Measurements from ENCODE around the gene SLC5A9.
A peak's percentile ranks its signal among the peaks of the same experiment; 100 is the strongest.

The SLC5A9 gene

GRCh38 chr1:48214820-48215219 lies 7.7 kb upstream of the SLC5A9 start:
- DNase-seq = peak; percentile 34

GRCh38 chr1:48215222-48215621 lies 7.3 kb upstream of the SLC5A9 start:
- DNase-seq = peak; percentile 32

DNA sequence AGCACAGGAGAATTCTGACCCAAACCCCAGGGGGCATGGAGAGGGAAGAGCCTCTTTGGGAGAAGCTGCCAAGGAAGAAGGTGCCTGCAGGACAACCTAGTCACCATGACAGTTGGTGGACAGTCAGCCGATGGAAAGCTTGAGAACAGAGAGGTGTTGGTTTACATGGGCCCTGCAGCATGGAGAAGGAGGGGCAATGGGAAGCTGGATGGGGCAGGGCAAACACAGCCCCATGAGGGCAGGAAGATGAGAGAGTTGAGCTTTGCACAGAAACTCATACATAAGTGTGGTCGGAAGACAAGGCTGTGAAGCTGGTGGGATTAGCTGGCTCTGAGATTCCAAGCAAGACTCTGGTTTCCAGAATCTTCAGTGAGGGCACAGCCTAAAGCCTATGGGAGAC lies 6.6 kb upstream of the SLC5A9 start:
- peak; percentile 21 for DNase-seq

DNA sequence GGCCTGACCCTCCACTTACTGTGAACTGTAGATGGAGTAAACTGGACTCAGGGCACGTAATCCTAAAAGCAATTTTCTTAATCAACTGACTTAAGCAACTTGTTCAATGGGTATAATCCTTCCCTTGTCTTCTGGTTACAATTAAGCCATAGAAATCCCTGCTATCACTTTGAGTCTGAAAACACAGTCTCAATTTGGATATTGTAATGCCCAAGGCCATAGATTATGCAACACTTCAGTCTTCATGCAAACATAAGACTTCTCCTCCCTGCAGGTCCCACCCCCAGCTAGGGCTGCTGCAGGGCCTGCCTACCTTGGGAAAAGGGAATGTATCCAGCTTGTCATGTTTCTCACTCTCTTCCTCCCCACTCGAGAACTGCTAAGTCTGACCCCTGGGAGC lies 6.2 kb upstream of the SLC5A9 start:
- peak; percentile 18 for DNase-seq

GRCh38 chr1:48216941-48217340 lies 5.6 kb upstream of the SLC5A9 start:
- peak; percentile 29 for DNase-seq

DNA sequence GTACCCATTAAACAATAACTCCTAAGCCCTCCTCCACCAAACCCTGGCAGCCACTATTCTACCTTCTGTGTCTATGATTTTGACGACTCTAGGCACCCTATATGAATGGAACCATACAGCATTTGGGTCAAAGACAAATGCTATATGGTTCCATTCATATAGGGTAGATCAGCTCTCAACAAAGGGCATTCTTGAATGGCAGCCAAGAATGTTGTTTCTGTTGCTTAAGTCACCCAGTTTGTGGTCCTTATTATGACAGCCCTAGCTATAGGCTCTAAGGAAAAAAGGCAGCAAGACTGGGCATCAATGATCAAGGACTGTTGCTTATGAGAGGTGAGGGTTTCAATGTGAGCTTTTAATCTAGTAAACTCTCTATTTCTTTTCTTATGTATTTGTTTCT lies 4.7 kb upstream of the SLC5A9 start:
- no peak for DNase-seq

DNA sequence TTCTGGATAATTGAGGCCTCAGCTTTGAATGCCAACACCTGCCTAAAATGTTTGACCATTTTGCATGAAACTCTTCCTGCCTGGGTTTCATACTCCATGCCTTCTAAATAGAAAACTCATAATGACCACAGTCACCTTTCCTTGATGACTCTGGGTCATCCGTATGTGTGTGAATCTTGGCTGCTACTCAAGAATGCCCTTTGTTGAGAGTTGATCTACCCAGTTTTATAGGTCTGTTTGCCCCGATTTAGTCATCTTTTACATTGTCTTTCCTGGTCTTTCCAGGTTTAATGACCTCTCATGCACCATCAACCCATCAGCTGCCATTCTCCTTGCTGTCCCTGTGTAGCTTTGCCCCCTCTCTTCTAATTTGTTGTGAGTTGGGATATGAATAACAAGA lies 2.7 kb upstream of the SLC5A9 start:
- no peak for DNase-seq

- no peak for DNase-seq
Observed at GRCh38 chr1:48221122-48221521, 1.4 kb upstream of the SLC5A9 start.

GRCh38 chr1:48221657-48222056 lies 859 bp upstream of the SLC5A9 start:
- no peak for DNase-seq

DNA sequence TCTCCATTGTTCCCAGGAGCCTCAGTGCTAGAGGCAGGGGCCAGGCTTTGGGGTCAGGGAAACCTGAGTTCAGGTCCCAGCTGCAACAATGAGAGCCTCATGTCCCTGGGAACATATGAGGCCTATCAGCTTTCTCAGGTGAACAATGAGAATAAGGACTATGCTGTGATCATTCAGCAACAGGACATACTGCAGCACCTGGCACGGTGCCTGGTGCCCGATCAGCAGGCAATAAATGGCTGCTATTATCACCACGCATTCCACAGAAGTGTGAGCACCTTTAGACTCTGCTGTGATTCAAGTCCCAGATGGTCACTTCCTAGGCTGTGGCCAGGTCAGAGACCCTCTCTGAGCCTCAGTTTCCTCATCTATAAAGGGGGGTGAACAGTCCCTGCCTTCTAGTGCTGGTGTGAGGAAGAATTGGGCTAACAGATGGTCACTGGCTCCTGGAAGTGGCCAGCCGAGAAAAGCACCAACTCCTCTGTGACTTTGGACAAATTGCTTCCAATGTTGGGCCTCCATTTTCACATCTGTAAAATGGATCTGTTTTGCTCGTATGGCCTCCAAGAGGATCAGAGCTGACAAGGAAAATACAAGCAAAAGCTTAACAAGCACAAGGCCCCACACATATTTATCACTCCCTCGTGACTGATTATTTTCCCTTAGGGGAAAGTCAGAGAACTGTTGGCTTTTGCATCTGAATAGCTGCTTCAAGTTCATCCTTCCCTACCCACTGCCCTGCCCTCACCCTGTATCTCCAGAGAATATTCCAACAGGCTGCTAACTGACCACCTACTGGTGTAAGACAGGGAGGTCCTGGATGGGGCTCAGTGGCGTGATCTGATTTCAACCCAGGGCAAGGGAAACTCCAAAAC lies 1.1 kb downstream of the SLC5A9 start:
- DNase-seq = peak; percentile 32

- DNase-seq = no peak
Observed at GRCh38 chr1:48224791-48225190, 2.3 kb downstream of the SLC5A9 start.

- no peak for DNase-seq
Observed at GRCh38 chr1:48225579-48225978, 3.1 kb downstream of the SLC5A9 start.

GRCh38 chr1:48227165-48228013 lies 4.9 kb downstream of the SLC5A9 start:
- peak; percentile 17 for DNase-seq

DNA sequence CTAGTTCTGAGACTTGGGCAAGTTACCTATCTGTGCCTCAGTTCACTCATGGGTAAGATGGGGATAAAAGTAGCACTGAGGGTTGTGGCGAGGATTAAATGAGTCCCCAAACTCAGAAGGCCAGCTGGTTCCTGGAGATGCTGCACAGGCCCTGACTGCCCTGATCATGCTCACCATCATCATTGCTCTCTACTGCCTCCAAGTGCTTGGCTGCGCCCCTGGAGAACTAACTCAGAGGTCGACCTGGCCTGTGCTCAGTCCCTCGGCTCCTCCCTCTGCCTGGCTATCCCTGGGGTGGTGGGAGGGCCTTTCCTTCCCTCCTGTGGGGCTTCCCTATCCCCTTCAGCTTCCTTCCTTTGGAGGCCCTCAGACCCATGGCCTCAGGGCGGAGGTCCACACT lies 5.6 kb downstream of the SLC5A9 start:
- peak; percentile 69 for DNase-seq

DNA sequence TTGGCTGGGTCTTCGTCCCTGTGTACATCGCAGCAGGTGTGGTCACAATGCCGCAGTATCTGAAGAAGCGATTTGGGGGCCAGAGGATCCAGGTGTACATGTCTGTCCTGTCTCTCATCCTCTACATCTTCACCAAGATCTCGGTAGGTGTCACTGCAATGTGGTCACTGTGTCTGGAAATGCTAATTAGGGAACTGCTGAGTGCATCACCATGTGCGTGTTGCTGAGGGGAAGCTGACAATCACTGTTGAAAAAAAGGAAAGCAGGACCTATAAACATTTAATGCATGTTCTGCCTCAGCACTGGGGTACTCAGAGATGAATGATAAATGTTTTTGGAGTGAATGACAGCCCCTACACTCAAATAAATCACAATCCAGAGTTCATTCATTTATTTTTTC lies 6.8 kb downstream of the SLC5A9 start:
- no peak for DNase-seq

DNA sequence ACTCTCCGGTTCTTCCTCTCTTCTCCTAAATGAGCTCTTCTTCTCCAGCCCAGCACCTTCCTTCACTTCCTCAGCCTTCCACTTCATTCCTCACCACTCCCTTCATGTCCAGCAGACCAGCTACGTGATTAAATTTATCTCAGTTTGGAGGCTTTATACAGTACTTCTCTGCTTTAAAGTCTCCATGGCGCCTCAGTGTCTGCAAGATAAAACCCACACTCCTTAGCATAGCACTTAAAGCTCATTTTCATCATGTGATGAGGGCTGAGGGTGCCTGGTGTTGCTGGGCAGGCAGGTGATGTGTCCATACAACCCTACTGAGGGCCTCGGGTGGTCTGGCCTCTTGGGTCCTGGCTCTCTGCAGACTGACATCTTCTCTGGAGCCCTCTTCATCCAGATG lies 7.7 kb downstream of the SLC5A9 start:
- DNase-seq = no peak

GRCh38 chr1:48232722-48233121 lies 10.2 kb downstream of the SLC5A9 start:
- no peak for DNase-seq

GRCh38 chr1:48233666-48234485 lies 11.4 kb downstream of the SLC5A9 start:
- DNase-seq = peak; percentile 48

- no peak for DNase-seq
Observed at GRCh38 chr1:48235652-48236051, 13.1 kb downstream of the SLC5A9 start.

DNA sequence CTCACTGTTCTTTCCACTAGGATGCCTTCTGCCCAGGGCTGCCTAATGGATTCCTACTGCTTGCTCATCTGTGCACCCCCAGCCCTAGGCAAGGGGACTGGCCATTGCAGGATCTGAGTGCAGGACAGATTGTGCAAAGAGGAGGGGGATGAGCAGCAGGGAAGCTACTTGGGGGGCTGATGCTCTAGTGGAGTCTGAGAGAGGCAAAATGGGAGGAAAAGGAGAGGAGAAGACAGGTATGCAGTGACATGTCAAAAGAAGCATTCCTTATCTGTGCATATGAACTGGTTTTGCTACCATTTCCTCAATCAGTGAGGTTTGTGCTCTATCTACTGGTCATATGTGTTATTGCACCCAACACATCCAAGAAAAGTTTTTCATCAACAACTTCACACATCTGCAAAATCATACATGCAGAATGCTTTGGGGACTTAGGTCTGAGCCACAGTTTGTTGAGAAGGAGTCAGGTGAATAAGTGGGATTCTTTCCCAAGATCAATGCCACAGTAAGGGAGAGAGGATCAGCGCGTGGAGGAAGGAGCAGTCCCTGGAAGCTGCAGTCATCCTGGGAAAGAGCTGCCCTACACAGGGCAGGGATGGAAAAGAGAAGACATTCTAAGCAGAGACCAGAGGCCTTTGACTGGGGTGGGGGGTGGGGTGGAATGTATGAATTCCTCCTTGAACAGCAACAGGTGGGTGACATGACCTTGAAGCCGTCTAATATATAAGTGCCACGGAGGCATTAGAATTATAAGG lies 14.4 kb downstream of the SLC5A9 start:
- peak; percentile 55 for DNase-seq

GRCh38 chr1:48242141-48242736 lies 19.7 kb downstream of the SLC5A9 start:
- no peak for DNase-seq

GRCh38 chr1:48245106-48245505 lies 22.6 kb downstream of the SLC5A9 start:
- DNase-seq = no peak
